ENCODE data around the gene SMIM35.
"Not testable (repeated sequence)": the region's sequence is repeated elsewhere in the genome, so short reads cannot be mapped to it uniquely, and the experiment has no call there.

The SMIM35 gene

GRCh38 chr11:118079491-118079890 is 7.3 kb downstream of the SMIM35 start:
- DNase-seq = no peak

DNA sequence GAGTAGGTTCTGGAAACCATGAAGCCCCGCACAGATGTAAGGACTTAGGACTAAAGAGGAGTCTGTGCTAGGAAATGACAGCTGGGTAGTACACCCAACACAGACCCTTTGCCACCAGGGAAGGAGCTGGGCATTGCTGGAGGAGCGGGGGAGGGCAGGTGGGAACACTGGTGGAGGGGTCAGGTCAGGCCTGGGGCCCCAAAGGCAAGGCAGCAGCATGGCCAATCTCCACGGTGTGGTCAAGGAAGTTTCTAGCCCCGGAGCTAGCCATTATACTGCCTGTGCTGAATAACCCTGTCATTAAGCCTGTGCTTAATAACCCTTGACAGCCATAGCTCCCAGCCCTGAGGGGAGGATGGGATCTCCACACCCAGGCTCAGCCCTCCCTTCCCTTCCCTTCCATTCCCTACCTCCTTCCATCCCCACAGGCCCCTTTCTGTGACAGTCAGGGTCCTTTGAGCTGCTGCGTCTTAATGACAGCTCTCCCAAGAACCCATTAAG is 7.8 kb downstream of the SMIM35 start:
- DNase-seq = no peak

DNA sequence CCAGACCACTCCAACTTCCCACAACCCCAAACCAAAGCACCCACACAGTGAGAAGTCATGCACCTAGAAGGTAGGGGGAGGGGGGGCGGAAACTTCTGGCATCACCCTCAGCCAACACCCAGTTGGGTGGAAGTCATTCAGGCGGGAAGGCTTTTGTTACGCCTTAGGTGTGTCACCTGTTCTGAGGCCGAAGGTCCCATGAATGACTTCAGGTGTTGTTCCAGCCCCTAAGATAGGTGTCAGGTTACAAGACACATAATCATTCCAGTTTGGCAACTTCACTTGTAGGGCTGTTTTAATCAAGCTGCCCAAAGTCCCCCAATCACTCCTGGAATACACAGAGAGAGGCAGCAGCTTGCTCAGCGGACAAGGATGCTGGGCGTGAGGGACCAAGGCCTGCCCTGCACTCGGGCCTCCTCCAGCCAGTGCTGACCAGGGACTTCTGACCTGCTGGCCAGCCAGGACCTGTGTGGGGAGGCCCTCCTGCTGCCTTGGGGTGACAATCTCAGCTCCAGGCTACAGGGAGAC is 9.9 kb downstream of the SMIM35 start, which contains the start of gene TMPRSS4:
Gene TMPRSS4 (plus strand): TSS at position 325 of the 528 bp plus-strand sequence. CDS start 225 bp downstream, outside the sequence.
- no peak for DNase-seq

DNA sequence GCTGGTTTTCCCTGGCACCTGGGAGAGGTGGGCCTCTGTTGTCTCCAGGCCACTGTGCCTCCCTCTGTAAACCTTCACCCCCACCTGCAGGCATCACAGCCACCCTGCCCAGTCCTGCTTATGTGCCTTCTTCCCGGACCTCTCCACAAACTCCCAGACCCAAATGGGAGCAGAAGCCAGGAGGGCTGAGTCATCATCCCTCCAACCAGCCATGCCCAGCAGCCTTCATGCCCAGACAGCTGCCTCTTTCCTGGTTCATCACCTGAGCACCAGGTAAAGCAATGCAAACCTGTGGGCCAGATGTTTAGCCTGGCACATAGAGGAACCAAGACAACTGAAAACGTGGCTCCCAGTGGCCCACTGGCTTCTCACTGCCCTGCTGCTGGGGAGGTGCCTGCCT is 12.0 kb downstream of the SMIM35 start:
- DNase-seq = no peak

DNA sequence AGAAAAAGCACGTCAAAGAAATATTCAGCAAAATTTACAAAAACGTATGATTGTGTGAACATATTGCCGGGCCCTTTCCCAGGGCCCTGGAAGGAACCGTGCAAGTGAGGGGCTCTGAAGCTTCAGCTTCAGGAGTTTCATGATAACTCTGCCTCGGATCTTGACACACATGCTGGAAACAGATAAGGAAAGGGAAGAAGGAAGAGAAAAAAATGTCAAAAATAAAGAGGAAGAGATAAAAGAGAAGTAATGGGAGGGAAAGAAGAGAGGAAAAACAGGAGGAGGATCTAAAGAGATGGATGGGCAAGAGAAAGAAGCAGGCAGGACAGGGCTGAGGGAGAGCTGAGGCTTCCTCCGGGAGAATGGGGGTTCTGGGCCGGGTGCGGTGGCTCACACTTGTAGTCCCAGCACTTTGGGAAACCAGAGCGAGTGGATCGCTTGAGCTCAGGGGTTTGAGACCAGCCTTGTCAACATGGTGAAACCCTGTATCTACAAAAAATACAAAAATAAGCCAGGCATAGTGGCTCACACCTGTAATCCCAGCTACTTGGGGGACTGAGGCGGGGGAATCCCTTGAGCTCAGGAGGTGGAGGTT is 12.6 kb downstream of the SMIM35 start:
- DNase-seq = no peak

GRCh38 chr11:118073554-118073953 is 13.2 kb downstream of the SMIM35 start:
- no peak for DNase-seq

DNA sequence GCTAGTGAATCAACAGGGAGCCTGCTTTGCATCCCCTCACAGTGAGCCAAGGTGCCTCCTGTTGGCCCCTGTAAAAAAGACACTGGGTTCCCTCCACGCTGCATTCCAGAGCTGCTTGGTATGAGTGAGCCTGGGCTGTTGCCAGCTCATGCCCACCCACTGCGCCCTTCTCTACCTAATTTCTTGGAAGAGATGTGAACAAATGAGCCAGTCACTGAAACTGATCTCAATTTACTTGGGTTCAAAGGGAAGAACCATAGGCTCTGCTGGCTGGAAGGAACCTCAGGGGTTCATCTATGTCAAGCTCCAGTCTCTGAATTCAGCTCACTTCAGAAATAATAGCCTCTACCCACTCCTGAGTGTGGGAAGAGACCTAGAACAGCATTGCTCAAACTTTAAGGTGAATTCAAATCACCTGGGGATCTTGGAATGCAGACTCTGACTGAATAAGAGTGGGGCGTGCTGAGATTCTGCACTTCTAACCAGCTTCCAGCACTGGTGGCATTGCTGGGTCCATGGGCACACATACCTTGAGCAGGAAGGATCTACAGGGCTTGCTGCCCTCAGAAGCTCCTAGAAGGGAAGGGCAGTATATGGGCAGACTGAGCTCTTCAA is 15.2 kb downstream of the SMIM35 start:
- DNase-seq = no peak

DNA sequence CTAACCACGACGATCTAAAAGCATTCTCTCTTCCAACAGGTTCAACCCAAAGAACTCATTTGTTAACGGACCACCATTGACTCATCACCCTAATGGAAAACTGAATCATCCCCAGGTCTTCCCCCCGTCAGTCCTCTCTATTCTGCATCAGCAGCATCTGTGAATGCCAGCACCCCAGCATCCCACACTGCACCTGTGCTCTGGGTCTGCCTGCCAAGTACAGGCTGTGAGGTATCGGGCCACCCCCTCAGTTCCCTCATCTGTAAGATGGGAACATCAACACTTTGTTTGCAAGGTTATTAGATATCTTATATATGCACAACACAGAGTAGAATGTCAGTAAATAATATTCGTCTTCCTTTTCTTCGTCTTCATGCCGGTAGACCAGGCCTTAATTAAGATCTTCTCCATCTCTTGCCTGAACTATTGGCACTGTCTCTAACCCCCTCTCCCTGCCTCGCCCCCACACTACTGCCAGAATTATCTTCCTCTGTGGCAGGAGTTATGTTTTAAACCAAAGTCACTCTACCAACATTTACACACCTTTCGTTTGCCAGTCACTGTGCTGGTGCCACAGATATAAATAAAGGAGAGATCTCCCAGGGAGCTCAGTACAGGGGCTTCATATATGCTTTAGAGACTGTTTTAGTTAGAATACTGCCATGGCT is 17.7 kb downstream of the SMIM35 start:
- DNase-seq = no peak

DNA sequence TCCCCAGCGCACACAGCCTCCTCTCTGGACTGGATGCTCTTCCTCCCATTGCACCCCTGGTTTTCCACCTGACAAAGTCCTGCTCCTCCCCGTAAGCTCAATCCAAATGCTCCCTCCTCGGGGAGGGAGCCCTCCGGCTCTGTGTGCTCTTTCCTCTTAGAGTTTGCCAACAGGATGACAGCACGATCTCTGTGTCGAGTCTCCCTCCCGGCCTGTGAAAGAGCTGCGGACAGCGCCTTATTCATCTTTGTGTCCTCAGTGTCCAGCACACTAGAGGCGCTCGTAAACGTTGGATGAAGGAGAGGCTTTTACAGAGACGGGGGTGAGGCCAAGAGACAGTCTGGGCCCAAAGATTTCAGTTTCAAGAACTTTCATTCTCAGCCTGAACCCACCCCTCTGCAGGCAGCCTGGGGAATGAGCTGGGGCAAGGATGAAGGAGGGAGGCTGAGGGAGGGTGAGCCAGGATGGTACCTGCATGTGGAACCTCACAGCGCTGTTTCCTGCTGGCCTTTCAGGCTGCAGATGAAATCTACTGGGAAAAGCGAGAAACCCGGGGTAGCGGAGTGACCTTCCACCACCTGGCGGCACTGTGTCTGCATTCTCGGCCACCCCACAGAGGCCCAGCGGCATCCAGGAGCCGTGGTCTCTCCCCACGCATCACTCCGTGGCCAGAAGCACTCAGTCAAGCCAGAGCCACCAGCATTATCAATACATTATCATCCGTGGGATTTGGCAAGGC is 18.4 kb downstream of the SMIM35 start:
- no peak for DNase-seq

DNA sequence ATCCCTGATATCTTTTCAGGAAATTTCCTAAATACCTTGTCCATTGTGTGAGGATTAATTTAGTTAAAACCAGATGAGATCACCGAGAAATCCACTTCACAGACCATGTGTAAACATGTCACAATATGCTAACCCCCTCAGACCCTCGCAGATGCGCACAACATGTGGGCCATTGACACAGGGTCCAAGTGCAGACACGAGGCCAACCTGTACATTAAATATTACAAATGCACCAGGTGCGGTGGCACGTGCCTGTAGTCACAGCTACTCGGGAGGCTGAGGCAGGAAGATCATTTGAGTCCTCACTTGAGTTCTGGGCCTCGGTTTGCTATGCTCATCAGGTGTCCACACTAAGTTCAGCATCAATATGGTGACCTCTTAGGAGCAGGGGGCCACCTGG is 19.8 kb downstream of the SMIM35 start:
- no peak for DNase-seq

GRCh38 chr11:118065384-118065783 is 21.4 kb downstream of the SMIM35 start:
- no peak for DNase-seq

DNA sequence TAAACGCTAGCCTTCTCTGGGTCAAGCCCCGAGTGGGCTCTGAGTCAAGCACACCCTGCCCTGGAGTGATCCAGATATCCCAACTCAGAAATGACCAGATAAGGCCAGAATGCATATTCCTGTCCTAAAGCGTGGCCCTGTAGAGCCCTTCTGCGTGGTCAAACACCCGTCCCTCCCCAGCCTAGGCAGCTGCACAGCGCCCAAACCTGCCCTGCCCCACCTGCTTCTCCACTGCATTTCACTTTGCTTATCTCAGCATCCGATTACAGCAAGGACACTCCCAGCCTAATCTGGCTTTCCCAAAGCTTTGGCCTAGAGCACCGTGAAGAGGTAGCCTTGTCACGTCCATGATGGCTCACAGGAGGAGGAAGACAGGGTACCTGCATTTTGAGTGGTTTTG is 21.8 kb downstream of the SMIM35 start:
- no peak for DNase-seq

DNA sequence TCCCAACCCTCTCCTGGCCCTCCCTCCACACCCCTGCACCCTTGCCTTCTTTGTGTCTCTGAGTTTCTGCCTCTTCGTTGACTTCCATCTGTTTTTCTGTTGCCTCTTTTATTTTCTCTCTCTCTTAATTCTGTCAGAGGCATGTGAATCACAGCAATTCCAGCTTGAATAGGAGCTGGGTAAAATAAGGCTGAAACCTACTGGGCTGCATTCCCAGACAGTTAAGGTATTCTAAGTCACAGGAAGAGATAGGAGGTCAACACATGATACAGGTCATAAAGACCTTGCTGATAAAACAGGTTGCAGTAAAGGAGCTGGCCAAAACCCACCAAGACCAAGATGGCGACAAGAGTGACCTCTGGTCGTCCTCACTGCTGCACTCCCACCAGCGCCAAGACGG is 24.1 kb downstream of the SMIM35 start:
- not testable (repeated sequence) for DNase-seq

GRCh38 chr11:118062181-118062580 is 24.6 kb downstream of the SMIM35 start:
- DNase-seq = not testable (repeated sequence)

DNA sequence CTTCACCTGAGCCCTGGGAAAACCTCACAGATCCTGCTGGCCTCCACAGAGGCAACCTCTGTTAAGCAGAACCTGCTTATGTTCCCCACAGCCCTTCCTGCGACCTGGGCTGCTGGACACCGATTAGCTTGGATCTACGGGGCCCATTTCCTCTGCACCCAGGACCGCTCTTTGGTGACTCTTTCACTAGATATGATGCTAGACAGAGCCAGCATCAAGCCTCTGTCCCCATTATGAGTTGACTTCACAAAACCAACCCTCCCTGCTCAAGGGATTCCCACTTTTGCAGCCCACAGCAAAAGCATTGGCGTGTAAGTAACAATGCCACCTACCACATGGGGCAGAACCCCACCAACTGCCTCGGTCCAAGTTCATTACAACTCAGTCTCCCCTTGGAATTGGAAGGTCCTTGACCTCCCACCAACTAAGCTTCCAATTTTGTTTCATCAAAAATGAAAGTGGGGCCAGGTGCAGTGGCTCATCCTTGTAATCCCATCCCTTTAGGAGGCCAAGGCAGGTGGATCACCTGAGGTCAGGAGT is 25.1 kb downstream of the SMIM35 start:
- no peak for DNase-seq

- no peak for DNase-seq
Measured at GRCh38 chr11:118060869-118061268, 25.9 kb downstream of the SMIM35 start.

DNA sequence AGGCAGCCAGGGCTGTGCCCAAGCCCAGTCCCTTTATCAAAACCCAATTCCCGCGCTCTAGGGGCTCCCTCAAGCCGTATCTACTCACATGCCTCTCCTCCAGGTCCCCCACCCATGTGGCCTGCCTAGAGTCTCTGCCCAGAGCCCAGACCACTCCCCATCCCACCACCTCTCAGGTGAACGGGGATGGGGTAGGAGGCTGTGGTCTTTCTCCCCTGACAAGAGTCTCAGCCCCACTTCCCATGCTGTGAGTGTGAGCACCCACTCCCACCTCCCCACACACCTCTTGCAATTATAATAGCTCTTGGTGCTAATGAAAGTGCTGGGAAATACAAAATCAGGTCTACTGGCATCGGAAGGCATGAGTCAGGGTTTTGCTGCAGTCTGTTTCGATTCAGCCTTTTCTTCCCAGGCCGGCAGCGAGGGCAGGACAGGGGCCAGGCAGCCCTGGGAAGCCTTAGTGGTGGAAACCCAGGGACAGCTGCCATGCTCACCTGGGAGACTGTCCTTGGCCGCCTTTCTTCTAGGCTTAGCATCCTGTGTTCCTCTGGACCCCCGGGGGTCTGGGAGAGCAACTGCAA is 26.6 kb downstream of the SMIM35 start:
- DNase-seq = peak; percentile 10

DNA sequence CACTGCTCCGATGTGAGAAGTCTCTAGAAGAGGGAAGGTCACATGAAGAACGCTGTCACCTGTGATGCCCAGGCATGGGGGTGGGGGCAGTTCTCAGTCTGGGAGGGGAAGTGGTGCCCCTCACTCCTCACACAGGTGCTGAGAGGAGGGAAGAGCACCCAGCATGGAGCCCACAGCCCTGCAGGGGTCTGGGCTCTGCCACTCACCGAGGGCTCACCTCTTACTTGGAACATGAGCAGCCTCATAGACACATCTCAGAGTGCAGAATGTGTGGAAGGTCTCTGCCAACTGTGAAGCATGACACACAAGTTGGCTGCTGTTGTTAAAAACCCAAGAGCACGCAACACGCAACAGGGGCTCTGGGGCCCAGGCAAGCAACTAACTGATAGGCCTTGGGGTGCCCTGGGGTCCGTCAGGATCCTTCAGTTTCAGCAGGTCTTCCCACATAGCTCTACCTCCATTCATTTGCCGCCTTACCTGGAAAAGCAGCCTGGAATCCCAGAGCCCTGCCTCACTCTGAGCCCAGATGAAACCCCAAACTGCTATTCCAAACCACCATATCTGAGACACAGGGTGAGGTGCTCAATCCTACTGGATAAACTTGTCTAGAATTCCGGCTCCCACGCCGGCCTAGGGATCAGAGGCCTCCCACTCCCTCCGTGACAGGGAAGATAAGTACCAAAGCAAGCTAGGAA is 27.4 kb downstream of the SMIM35 start:
- peak; percentile 4 for DNase-seq

GRCh38 chr11:118058311-118059245 is 28.2 kb downstream of the SMIM35 start:
- DNase-seq = no peak

- DNase-seq = no peak
Measured at GRCh38 chr11:118057251-118058145, 29.3 kb downstream of the SMIM35 start.

Data from activated CD8-positive, alpha-beta memory T cell treated with anti-CD3 and anti-CD28 coated beads, Interleukin-2, amount 50 U/mL, for 4 hours (primary cell).